ENCODE results near the gene FJX1. TPM values are rescaled to one million over a fixed set of nuclear protein-coding genes. Genes with fewer than 3 reads are reported as not detected.

Gene FJX1, protein sequence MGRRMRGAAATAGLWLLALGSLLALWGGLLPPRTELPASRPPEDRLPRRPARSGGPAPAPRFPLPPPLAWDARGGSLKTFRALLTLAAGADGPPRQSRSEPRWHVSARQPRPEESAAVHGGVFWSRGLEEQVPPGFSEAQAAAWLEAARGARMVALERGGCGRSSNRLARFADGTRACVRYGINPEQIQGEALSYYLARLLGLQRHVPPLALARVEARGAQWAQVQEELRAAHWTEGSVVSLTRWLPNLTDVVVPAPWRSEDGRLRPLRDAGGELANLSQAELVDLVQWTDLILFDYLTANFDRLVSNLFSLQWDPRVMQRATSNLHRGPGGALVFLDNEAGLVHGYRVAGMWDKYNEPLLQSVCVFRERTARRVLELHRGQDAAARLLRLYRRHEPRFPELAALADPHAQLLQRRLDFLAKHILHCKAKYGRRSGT
- 1 to 10 TPM; 1.1 to 9.4 TPM for total RNA-seq
- long read RNA-seq, partial matches to known transcripts = 0 of 1 reads
- long read RNA-seq, other reads (novel, unspliced or antisense) = 0 of 1 reads

DNA sequence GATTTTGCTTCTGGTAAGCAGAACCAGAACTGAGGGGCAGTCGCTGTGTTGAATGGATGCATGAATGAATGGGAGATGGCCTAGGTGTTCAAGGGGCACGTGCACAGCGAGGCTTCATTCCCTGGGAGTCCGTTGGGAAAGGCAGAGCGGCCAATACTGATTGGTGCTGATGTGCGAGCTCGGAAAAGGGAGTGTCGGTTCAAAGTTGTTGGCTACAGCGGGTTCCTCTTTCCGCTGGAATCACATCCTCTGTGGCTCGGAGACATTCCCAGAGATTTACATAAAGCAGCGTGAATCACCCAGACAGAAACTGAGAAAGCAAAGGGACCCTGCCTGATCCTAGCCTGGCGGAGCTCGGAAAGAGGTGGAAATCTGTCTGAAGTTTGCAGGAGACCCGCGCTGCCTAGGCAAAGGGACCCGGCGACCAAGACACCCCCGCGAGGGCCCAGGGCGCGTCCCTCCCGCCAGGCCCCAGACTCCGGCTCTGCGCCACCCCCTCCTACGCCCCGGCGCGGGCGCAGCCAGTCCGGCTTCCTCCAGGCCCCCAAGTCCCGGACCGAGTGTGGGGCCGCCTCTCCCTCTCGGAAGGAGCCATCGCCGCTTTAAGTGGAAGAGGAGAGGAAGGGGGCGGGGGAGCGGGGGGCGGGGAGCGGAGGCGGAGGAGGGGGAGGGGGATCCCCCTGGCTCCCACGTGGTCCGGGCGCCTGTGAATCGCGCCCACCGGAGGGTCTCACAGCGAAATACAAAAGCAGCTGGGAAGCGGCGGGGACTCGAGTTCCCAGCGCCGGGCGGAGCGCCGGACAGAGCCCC lies at the start of gene FJX1:
Gene FJX1 (plus strand): TSS at position 774 of the 810 bp plus-strand sequence. CDS start 177 bp downstream, outside the sequence.
- intact Hi-C loops (cut with DNase I) = loop anchor here (5.0 to 10.0 kb wide), 3 partner anchors 204 to 637 kb away; no protein-coding TSS in a partner anchor

DNA sequence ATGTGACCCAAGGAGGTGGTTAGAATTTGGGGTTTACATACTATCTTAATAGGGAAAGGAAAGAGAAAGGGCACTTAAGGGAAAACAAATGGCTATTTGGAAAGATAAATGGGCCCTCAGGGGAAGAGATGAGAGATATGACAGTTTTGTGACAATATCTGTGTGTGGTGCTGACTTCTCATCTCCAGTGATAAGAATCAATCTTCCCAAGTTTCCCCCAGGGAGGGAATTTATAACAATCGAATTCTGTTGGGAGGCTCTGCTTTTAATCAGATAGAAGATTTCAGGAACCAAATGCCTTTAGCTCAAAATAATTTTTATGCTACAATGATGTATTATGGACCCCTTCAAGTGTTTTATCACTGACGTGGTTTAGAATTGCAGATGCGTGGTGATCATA lies 46.6 kb upstream of the FJX1 start:
- DNase-seq (no peak), ATAC-seq (no peak)
- intact Hi-C loops (cut with DNase I) = no loop called here

More for the DNA sequence above, at the start of gene FJX1:
- peak; percentile 70 to 84 for ATAC-seq
- peak; percentile 78 for DNase-seq

DNA sequence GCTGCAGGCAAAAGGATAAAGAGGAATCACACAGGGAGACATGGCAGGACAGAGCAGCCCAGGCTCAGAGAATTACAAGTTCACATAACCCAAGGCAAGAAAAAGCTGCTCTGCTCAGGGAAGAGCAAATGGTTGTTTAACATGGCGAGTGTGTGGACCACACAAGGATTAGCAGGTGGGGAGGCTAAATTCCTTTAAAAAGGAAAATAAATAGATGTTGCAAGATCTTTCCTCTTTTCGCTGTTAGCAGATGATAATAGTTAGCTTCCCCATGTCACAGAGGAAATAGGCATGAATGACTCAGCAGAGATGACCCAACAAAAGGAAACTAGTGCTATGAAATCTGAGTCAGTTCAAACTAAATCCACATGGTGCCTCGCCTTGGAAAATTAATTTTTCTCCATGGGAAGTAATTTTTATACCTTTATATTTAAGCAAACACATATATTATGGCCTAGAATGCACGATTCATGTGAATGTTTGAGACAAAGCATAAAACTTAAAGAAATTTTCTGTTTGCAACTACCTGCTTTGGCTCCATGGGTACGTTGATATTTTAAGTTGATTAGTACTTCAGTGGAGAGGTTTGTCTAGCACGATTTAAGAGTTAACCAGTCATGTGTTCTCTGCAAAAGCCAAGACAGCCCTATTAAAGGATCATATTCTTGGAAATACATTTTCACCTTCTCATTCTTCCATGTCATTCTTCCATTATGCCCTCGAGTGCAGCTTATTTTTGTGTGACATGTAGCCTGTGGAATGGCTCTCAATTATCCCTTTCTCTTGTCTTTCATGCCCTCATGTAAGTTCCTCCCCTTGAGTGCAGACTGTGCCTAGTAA lies 38.5 kb upstream of the FJX1 start:
- ATAC-seq (no peak), DNase-seq (no peak)
- intact Hi-C loops (cut with DNase I) = no loop called here

DNA sequence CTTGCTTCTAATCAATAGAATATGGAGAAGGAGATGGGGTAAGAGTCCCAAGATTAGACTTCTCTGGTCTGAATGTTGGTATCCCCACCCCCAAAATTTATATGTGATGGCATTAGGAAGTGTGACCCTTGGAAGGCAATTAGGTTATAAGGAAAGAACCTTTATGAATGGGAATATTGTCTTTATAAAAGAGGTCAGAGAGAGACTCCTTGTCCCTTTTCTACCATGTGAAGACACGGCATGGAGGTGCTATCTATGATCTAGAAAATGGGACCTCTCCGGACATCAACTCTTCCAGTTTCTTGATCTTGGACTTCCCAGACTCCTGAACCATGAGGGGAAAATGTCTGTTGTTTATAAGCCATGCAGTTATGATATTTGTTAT lies 37.9 kb upstream of the FJX1 start:
- no peak for ATAC-seq

DNA sequence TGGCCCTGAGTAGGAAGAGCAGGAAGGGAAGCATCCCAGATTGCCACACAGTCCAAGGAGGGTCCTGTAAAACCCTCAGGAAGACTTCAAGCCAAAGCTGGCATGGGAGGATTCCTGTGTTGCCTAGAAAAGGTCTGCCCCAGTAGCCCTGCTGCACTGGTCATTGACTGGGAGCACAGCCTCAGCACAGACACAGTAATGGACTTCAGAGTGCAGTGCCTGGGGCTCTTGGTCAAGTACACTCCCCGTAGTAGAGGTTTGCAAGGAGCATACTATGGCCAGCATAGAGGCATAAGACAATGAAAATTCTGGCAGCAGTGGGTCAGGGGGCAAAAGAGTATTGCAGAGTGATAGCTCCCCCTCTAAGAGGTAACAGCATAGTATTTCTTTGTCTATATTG lies 36.2 kb upstream of the FJX1 start:
- intact Hi-C loops (cut with DNase I) = no loop called here
- no peak for DNase-seq
- no peak for ATAC-seq

More for the DNA sequence above, 37.9 kb upstream of the FJX1 start:
- DNase-seq = no peak
- intact Hi-C loops (cut with DNase I) = no loop called here

DNA sequence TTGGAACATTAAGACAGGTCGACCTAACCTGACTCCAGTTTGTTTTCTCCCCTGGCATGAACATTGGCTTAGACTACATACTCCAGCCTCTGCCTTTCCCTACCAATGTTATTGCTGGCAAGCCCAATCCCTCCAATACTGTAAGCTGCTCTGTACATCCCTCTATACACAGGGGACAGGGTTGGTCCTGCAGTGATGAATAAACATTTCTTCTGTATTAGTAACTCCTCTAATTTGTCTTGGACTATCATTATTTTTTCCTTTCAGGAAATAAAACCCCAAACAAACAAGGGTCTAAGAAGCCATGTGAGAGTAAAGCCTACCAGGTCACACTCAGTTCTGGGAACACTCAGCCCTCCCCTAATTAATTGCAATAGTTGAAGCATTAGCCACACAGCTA lies 35.1 kb upstream of the FJX1 start:
- intact Hi-C loops (cut with DNase I) = no loop called here
- ATAC-seq (no peak), DNase-seq (no peak)

DNA sequence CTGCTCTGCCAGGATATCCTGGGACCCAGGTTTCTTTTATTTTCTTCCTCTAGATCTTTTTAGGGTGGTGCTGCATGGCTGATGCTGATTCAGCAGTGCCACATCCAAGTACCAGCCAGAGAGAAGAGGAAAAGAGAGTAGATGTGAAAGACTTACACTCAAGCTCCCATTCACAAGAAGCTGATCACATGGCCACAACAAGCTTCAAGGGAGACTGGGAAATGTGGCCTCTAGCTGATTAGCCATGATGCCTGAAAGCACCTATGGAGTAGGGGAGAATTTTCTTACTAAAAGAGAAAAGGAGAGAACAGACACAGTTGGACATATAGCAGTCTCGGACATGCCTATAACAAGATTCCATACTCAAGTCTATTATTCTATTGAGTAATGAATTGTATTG lies 34.4 kb upstream of the FJX1 start:
- intact Hi-C loops (cut with DNase I) = no loop called here
- DNase-seq (no peak), ATAC-seq (no peak)

DNA sequence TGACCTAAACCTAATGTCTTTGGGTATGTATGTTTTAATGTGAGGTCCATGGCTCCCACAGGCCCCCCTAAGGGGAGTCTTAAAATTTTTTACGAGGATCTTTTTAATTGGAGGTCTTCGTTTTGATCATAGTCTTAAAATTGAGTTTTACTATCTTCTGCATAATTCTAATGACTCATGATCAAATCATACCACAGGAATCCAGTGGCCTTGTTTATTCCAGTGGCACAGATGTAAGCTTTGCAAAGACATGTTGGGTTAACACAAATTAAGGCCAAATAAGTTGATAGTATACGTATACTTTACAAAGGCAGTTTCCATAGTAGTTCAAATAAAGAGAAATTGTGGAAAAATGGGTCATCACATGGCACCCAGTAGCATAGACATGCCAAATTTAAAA lies 33.9 kb upstream of the FJX1 start:
- intact Hi-C loops (cut with DNase I) = no loop called here
- DNase-seq (no peak), ATAC-seq (no peak)

DNA sequence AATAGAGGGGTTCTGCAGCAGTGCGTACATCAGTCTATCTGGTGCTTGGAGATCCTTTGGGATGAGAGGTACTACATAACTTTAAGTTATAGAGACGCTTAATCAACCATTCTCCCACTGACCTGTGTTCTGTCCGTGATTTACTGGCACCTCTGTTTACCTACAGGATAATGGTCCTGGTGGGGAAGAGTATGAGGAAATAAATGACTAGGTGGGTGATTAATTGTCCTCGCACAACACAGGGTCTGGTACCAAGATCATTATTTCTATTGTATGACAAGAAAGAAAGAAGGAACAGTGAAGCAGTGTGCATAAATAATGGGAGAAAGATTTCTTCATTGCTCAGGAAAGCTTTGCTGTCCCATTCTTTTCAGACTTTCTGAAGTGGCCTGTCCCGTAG lies 32.8 kb upstream of the FJX1 start:
- no peak for DNase-seq
- ATAC-seq = no peak
- intact Hi-C loops (cut with DNase I) = no loop called here

DNA sequence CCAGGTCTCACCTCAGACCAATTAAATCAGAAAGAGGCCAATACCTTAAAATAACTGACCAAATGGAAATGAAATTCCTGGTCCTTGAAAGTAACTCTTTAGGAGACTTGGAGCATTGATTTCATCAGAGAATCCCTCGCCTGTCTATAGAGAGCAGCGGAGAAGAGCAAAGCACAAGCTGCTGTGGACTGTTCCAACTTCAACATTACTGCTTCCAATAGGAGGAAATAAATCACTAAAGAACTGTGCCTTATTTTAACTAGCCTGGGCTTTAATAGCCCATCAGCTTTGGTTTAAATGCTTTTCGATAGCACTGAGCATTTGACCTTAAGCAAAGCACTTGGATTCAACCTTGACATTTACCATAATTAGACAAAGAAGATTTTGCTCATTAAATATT lies 32.0 kb upstream of the FJX1 start:
- ATAC-seq (no peak), DNase-seq (no peak)
- intact Hi-C loops (cut with DNase I) = no loop called here

DNA sequence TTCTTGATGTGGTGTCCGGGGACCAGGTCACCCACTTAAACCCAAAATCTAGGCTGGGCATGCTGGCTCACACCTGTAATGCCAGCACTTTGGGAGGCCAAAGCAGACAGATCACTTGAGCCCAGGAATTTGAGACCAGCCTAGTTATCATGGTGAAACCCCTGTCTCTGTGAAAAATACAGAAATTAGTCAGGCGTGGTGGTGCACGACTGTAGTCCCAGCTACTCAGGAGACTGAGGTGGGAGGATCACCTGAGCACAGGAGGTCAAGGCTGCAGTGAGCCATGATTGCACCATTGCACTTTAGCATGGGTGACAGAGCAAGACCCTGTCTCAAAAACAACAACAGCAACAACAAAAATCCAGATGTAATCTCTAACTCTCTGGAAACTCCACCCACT lies 30.3 kb upstream of the FJX1 start:
- no peak for DNase-seq
- ATAC-seq = no peak
- intact Hi-C loops (cut with DNase I) = no loop called here

DNA sequence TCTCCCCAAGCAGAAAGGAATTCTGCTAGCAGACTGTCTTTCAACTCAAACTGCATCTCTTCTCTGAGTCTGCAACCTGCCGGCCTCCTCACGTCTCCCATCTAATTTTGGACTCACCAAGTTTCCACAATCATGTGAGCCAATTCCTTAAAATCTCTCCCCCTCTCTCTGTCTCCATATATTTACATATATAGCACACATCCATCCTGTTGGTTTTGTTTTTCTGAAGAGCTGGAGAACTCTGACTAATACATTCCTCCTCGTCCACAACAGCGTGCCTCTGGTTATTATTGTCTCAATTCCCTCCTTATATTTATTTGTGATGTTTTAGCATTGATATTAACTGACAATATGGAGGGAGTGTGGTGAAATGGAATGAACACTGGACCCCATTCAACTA lies 29.6 kb upstream of the FJX1 start:
- intact Hi-C loops (cut with DNase I) = no loop called here
- no peak for DNase-seq
- ATAC-seq = no peak

DNA sequence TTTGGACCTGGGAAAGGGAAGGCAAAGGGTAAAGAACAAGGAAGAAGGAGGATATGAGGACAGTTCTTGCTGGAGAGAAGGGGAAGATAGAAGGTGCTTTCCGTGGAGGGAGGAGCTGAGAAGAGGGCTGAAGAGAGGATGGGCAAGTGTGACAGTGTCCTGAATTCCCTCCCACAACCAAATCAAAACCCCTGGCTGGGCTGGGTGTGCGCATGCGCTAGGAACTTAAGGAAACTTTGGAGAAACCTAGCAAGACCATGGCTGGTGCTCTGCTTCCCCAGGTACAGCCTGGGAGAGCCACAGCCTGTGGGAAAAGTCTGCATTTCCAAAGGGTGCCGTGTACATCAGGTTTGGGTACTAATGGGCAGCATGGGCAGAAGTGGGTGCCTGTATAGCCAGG lies 29.0 kb upstream of the FJX1 start:
- intact Hi-C loops (cut with DNase I) = no loop called here
- DNase-seq = no peak
- no peak for ATAC-seq

DNA sequence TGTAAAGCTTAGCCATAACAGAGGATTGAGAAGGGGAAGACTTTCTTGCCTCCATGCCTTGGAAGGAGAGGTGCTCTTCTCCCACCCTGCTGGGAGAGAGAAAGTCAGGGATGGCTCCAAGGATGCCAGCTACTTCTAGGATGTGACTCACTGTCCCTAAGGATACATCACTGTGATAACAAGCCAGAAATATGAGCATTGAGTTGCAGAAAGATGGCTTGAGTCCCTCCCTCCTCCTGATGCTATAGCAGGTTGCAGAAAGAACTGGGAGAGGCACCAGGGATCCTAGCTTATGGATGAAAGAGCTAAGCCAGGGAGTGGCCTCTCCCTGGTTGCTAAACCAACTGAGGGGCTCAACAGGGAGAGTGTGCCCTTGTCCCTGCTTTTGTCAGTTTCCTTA lies 27.8 kb upstream of the FJX1 start:
- ATAC-seq (no peak), DNase-seq (no peak)
- intact Hi-C loops (cut with DNase I) = no loop called here

DNA sequence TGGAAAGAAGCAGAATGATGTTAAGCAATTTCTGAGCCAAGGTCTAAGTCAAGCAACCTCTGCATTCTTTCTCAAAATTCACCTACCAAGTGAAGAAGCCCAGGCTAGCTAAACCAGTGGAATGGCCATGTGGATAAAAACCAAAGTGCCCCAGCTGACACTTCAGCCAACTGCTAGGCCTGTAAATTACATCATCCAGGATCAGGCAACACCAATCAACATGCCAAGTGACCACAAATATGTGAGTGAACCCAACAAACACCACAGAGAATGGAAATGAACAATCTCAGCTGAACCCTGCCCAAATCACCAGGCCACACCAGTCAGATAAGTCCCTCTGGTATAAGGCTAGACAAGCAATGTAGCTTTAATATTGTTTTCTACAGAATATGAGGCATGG lies 25.1 kb upstream of the FJX1 start:
- no peak for DNase-seq
- ATAC-seq = no peak
- intact Hi-C loops (cut with DNase I) = no loop called here

DNA sequence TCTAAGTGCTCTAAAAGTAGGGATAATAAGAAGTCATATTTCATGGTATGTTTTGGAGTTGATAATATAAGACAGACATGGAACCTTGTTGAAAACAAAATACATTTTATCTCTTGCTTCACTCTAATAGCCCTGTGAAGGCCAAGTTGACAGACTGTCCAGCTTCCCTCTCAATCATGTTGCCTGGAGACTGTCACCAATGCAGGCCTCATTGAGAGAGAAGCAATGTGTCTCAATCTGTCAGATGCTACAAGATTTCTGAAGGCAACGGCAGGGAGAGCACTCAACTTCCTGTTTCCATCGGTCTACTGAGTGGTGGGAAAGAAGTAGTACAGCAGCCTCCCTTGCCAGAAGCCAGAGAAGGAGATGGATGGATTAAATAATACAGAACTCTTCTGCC lies 23.6 kb upstream of the FJX1 start:
- no peak for DNase-seq
- intact Hi-C loops (cut with DNase I) = no loop called here
- no peak for ATAC-seq

DNA sequence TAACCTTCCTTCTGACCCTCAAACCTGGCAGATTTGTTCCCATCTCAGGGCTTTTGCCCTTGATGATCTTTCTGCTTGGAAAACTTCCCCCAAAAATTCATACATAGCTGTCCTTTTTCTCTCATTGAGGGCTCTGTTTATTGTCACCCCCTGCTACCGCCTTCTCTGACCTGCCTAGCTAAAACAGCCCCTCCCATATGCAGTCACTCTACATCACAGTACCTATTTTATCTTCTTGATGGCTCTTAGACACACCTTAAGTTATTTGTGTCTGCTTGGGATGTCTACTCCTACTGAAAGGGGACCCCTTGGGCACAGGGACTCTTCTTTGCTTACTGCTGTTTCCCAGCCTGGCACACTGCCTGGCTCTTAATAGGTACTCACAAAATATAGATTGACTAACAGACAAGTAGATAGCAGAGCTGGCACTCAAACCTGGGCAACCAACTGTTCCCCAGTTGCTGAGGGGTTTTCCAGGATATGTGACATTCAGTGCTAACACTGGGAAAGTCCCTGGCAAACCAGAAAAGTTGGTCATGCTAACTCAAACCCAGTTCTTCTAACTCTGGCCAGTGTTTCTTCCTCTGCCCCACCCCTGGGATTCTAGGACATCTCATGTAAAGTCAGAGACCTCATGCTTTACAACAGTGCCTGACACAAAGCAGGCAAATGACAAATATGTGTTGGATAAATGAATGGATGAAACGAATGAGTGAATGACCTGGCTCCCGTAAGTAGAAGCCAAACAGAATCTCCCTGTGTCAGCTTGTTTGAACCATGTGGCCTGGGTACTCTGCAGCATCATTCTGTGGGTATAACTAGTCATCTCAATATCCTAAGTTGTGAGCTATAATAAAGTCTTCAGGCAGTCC lies 19.8 kb upstream of the FJX1 start:
- intact Hi-C loops (cut with DNase I) = no loop called here
- DNase-seq (no peak), ATAC-seq (no peak)

DNA sequence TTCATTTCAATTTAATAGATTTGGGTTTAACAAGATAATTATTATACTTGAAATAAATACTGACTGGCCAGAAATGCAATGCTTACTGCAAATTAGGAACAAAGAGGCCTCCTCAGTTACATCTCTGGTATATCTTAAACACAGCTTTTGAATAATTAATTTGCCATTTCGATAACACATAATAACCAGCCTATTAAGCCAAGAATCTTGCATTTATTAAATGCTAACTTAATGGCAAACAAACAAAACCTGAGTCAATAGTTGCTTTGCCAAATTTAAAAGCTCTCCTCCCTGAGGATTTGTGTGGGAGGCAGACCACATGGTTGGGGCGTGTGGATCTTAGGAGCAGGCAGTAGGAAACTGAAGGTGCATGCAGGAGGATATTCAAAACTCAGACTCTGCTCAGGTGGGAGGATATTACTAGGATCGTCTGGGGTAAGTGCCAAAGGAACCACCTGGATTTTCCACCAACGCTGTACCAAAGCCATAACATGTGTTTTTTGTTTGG lies 17.9 kb upstream of the FJX1 start:
- ATAC-seq = peak in 1 of 2 donors; percentile 36
- intact Hi-C loops (cut with DNase I) = no loop called here

More for the DNA sequence above, 17.9 kb upstream of the FJX1 start:
- no peak for DNase-seq
